ENCODE measurements around the gene MB21D2. TPM values are rescaled to one million over a fixed set of nuclear protein-coding genes. Genes with fewer than 3 reads are reported as not detected.

The MB21D2 gene
- total RNA-seq, 1 donor from 2014 or later, result 5.5 TPM

Other genes with a start within 250 kb of the MB21D2 start
- gene FGF12, start 190.3 kb downstream of the MB21D2 start, total RNA-seq, result not detected in 2 replicates